OCI-M1 (cell line): ENCODE data around the gene WLS.

Experiments used
- DNase-seq: peaks from one replicate; lab custom pipeline; 2025; lab: John Stamatoyannopoulos, UW

WLS gene

DNA sequence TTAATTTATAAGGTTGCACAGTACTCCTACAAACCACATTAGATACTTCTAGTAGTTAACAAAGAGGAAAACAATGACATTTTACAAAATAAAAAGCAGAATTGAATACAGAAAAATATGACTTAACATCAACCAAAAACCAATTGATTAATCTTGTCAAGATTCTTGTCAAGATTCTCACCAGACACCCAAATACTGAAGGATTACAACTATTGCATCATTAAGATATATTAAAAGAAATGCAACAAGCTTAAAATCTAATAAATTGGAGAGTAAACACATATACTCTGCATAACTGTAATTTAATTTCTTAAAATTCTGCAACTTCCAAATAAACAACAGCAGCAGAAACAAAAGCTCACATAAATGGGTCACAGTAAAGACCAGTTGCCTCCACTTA, 4.7 kb downstream of the WLS start:
- DNase-seq, result no peak

DNA sequence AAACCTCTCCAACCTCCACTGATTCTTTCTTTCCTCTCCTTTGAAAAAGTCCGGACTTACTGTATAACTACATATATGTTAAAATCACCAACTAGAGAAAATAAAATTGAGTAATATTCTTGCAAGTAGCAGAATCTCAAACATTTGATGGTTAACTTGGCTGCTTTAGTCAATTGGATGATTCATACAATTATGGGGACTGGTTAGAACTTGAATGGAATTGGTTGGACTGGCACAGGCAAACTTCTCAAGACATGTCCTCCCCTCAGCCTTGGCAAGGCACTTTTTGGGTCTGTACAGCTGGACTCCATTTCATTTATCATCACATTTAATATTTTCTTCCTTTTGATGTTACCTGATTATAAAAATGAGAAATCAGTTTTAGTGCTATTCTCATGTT, 6.5 kb downstream of the WLS start:
- DNase-seq, result no peak

DNA sequence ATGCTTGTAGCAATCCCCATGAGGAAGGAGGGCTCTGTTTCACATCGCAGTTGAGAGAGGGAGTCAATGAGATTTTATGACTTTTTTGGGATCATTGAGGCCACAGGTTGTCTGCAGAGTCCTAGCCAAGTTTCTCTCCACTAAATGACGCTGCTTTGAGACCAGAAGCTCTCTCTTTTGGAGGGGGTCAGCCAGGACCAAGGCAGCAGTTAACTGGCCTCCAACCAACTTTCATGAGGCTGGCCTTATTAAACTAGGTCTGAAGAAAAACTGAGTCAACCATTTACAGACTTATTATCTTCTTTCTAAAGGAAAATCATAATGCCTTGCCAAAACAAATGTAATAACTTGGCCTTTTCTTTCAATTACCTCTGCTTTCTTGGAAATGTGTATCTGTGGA, 8.6 kb downstream of the WLS start:
- DNase-seq, result no peak

DNA sequence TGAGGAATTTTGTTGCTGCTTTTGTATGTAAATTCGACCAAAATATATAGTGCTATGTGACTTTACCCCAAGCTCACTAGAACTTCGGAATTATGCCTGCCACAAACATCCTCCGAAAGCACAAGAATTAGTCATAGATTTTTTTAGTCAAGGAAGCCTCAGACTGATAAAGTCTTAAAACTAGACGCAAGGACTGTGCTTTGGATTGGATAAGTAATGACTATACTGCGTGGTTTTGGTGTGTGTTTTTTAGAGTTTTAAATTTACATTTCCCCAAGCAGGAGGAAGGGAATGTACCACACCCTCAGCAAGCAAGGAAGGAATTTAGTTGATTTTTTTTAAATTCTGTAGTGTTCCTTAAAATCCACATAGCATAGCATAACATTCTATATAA, 10.3 kb downstream of the WLS start:
- no peak for DNase-seq

DNA sequence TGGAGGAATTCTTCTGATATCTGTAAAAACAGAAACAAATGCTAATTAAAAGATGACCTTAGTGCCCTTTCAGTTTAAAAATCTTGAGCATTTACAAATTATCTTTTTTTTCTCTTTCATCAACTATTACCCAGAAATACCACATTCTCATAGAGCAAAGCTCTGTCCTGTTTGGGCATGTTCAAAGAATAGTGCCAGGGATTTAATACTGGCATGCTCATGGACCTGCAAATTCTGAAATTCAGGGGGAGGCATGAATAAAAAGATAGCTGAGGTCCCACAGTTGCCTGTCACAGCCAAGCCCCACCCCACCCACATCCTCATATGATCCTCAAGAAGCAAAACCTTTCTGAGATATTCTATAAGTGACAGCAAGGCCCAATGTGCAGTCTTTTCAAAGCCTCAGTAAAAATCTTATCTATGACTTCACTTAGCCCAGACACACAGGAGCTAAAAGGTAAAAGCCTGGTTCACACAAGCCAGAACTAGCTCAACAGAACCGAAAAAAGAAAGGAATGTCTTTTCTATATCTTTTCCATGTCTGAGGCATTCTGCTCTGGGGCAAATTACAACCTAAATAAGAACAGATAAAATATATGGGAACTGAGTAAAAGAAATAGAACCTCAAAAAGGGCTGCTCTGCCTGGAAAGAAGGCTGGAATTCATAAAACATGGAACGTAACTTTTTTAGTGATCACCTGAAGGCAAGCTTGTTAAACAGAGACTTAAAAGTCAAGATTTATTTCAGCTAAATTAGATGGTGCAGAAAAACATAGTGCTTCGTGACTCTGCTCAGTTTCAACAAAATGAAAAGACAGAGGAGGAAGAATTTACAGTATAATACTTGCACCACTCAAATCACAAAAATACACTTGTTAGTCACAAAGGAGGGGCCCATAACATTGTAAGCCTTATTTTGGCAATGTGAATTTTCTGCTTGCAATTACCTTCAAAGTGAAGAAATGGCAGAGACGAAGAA, 11.0 kb downstream of the WLS start:
- no peak for DNase-seq

DNA sequence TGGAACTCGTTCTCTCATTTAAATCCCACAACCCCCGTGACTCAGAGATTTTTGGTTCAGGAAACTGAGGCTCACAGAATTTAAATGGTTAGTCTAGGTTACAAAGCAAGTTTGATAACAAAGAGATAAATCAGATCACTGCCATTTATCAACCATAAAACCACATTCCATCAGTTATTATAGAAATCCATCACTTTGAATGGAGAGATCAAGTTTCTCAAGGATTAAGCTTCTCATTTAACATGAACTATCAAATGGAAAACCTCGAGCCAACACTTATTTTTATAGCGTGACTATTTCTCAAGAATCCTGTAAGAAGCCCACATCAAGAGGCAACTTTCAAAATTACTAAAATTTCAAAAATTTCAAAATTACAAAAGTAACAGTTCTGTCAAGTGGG, 11.9 kb downstream of the WLS start:
- no peak for DNase-seq

DNA sequence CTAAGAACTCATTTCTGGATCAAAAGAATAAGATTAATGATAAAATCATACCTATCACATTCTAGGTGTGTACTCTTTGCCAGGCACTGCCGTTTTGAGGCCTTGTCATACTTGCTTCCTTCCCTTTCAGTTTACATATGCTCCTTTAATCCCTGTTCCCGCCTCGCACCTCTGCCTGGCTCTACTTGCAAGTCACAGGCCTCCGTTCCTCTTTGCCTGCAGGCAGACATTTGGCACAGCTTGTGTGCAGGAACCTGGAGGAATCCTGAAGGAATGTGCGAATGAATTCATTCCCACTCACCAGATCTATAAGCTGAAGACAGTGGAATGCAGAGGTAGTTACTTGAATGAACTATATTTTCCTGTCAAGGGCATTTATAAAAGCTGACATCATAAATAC, 13.8 kb downstream of the WLS start:
- no peak for DNase-seq

DNA sequence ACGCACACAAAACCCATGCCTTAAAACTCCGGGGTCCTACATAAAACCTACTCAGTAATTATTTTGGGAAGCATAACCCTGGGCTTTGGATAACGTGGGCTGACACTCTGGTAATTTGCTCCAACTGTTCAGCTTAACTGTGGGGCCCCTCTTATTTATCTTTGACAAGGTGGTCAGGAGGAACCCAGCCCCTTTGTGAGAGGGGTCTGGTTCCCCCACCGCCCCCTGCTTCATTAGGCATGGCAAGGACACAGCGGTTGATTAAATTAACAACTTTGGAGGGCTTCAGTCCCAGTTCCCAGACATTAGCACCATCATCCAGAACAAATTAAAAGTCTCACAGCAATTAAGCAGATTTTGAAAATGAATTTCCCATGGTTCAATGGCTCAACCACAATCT, 14.7 kb downstream of the WLS start:
- DNase-seq, result no peak

DNA sequence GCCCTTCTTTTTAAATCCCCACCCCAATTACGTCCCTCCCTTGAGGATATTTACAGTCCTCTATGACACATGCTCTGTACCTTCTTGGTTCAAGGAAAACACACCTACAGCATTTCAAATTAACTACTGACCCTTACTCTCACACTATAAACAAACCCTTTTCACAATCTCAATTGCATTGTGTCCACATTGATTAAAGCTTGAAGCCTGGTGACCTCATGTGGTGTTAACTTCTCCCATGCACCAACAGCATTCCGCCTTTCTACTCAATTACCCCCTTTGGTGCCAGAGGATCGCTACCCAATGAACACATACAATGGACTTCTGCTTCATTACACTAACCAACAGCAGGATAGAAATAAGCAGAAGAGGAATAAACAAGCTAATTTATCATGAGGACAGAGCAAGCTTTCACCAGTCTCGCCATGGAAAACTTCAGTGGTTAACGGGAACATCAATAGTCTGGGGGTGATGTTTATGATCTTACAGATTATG, 15.2 kb downstream of the WLS start:
- DNase-seq, result no peak

DNA sequence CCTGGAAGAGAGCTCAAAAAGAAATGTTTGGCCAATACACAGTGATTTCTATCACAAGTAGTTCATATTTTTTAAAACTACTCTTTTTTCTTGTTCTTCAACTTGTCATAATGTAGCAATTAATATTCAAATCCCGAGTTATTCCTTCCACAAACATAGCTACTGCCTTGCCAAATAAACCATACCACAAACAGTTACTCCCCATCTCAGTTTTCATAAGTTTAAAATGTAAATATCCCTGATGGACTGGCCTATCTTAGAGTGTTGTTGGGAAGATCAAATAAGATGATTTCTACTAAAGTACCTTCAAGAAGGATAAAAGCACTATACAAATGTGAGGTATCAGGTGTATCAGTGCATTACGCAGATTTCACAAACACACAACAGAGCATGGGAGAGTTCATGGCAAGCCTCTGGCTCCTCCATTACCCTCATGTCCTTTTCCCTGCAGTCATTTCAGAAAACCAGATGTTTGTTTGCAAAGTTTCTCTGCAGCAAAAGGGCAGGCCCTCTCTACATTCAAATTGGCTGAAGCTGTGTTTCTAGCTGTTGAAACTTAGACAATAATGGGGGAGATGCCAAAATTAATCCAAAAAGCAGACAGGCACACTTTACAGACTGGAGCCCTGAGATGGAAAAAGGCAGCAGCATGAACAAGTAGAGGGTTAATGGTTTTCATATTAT, 16.1 kb downstream of the WLS start:
- DNase-seq, result no peak

DNA sequence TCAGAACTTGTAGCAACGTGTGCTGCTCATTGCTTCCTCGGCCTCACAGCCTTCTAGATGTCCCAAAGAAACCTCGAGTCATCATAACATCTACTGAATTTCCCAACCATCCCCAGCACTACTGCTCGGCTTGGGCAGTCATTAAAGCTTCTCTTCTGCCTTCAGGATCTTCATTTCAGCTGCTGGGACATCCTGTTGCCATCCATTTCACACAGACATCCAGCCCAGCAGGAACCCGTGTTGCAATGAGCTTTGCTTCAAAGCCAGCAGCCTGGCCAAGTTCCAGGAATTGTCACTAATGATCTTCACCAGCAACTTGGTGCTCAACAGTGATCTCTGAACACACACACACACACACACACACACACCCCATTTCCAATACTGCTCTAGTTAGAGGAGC, 18.5 kb downstream of the WLS start:
- no peak for DNase-seq

DNA sequence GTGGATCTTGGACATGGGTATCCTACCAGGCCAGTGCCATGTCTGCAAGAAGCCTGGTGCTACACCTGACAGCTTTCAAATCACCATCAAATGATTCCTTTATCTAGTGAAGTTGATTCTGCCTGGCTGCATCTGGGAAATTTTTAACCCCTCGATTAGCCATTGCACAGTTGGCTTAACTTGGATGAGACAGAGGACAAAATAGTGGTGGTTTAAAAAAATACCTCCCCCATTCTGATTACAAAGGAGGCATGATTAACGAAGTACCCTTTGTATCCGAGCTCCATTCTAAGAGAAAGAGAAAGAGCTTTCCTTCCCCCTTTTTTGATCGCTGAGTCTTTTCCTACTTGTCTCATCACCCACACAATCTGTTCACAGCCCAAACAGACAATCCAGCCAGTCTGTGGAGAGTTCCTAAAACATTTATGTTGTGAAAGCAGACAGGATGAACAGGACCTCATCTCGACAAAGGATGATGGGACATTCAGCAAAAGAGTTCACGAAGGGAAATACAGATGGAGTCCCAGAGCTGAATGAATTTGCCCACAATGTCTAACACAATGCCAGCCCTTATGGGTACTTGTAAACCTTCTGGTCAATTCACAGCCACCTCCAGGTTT, 20.5 kb downstream of the WLS start:
- DNase-seq, result no peak

DNA sequence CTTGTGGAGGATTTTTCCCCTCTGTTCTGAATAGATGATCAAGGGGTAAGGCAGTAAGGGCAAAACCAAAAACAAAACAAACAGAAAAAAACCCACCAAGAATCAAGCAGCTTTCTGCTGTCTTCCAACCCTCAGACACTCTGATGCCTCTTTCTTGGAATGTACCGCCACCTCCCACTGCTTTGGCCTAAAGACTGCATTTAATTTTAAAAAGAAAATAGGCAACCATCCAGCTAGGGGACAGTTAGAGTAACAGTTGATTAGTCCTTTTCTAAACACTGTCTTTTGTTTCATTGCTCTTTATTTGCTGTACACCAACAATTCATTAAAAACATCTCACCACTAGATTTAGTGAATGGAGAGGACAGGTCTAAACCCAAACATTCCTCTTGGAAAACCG, 21.5 kb downstream of the WLS start:
- no peak for DNase-seq

DNA sequence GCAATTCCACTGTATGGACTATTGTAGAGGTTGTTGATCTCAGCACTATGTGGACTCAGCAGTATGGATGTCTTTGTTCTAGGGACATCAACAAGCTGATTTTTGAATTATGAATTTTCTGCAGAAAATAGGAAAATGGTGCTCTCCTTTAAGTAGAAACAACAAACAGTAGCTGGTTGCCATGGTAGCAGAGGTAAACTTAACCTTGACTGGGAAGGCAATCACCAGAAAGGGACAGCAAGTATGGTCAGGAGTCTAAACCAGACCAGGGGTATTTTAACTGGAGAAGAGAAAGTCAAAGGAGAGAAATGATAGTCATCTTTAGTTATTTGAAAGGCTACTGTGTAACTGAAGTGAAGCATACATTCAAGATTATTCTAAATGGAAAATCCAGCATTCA, 22.3 kb downstream of the WLS start:
- no peak for DNase-seq

DNA sequence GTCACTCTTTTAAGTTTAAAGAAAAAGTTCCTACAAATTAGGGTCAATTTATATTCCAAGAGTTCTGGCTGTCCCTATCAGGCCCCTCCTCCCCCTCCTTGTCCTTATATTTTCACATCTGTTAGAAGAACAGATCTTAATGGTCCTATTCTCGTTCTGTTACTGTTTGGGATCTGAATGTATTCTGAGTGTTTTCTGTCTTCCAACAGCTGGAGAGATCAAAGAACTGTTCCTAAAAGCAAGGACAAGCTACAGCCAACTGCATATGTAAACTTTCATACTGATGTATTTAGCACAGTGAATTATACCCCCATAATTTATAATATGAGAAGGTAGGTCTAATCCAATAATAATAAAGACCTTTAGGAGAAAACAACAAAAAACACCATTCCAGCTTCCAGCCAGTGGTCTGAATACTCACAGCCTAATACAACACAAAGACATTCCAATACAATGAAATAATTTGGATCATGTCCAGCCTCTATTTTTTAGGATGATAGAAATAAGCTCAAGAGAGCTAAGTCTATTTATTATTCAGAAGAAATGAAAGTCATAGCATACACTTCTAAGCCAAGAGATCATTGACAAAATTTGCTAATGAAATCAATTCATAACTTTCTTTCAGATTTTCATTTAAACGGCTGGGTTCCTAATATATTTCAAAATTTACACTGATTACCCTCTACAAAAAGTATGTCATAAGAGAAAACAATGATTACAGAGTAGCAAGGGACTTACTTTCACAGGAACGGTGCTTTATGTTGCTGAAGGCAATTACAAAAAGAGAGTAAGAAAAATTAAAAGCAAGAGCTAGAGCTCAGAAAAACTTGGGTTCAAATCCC, 25.3 kb downstream of the WLS start:
- no peak for DNase-seq

DNA sequence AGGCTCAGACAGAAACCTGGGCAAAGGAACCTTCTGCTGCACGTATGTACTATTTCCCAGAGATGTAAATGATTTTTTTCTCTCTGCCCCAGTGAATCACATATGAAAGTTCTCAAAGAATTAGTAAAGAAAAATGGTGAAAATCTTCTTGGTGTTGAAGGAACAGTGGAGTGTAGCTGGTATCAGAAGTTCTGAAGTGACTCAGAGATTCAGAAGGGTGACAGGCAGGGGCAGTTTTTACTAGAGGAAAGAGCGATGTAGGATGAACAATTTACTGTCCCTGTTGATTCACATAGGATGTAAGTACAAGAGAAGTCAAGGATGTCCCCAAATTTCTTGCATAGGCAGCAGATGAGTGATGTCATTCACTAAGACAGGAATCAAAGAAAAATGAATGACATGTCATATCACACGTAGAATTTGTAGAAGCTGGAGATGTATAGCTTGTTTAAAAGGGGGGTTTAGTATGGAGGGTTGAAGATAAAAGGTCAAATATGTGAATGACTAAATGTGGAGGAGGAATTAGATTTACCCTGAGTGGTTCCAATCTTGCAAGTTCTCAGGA, 26.4 kb downstream of the WLS start:
- DNase-seq, result no peak

DNA sequence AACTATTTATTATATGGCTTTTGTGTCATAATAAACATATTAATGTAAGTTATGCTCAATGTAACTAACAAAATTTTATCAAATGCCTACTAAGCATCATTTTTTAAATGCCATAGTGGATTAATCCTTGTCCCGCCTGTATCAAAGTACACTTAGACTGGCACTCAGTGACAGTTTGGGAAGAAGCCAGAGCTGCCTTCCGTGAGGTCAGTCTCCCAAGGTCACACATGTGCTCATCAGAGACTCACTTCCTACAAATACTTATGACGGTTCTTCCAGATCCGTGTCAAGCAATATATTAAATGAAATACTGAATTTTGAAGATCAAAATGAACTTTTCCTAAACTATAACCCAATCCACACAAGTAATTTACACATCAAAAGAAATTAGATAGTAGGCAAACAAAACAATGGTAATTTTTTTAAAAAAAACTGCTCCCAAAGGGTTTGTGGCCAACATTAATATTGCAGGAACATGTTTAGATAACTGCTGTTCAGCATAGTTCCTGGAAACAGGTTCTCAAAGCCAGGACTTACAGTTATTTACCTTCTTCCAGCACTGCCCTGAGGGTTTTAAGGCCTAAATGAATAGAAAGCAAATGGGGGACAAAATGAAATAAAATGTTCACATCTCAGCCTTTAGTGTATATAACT, 27.2 kb downstream of the WLS start:
- no peak for DNase-seq

DNA sequence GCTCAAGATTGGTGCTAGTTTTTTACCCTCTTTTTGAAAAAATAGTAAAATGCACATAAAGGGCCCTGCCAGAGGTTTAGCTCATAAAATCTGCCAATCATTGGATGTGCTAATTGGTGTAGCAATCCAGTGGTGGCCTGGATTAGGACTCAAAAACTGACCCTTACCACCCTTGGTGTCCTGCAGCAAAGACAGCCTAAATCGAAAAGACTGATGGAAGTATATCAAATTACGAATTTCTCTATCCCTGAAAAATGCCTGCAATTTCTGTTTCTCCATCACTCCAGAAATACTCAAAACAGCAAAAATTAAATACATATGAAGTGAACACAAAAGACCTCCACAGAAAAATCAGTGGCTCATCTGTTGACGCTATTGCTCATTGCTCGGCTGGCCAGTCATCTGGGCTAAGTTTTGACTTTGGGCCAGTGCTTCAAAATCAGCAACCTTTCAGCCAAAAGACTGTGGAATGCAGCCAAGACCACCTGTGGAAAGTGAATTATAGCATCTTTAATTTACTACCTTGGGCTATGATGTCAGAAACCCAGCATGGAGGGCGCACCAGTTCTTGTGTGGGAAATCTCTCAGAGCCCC, 30.0 kb downstream of the WLS start:
- no peak for DNase-seq

DNA sequence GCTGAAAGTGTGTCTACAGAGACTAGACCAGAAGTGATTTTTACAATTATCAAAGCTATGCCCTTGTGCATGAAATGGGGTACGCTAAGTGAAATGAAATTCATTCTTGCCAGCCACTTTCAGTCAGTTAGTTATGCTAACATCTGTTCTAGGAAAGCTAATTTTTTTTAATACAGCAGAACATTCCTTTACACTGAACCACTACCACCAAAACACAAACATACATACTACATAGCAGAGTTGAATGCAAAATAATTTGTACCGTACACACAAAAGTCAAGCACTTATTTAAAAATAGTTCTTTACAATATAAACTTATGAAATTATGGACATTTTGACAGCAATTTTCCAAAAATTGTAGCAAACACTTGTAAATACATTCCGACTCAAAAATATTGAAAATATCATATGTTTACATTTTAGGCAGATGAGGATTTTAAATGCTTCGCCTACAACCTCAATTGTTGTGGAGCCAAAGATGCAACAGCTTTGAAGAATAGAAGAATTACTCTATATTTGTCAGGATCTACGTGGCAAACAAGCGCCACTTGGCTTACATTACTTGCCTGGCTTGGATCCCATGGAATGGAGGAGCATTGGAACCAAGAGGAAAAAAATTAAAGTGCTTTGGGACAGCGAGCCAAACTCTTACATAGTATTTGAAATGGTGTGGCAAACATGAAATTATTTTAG, 30.6 kb downstream of the WLS start:
- DNase-seq, result no peak

DNA sequence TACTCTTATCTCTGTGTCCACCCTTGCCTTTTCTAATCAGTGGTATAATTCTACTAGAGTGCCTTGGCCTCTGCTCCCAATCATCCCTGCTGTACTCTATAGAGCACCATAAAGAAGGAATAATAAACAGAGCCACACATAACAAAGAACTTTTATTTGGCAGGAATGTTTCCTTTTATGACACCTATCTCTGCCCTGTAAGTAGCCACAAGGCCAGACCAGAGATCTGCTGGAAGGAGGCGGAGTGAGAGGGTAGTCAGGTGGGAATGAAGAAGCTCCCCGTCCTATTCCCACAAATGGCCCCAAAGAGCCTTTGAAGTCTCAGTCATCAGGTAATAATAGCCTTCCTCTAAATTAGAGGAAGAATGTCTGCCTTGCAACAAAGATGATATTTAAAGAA, 32.7 kb downstream of the WLS start:
- DNase-seq, result no peak
